Measurements from ENCODE around the gene CST3. TPM values are rescaled to one million over a fixed set of nuclear protein-coding genes. Genes with fewer than 3 reads are reported as not detected.

CST3 gene
- polyA plus RNA-seq, 1 donor (not counting 4 experiments of a cell fraction or from before 2014, with no cell fraction given), result 194 TPM

GRCh38 chr20:23663180-23663579 lies 25.4 kb upstream of the CST3 start:
- Histone ChIP-seq H3K4me3 (ENCODE audit: control insufficient read depth in 2 of 3, extremely low read depth in 1 of 3, insufficient read depth in 2 of 3, low read depth in 1 of 3, low read length in 3 of 3) (no peak overlapping the region), H3K27ac (ENCODE audit: control insufficient read depth, insufficient read depth, low read length) (no peak overlapping the region), H3K36me3 (ENCODE audit: control insufficient read depth in 2 of 2, extremely low read depth in 1 of 2, insufficient read depth in 2 of 2, low read length in 2 of 2) (no peaks in the 10 kb centered on the region), H4K20me1 (ENCODE audit: control insufficient read depth, extremely low read depth, insufficient read depth, low read length) (no peaks in the 10 kb centered on the region), H3K4me1 (ENCODE audit: control insufficient read depth, extremely low read depth, insufficient read depth, low read length) (no peaks in the 10 kb centered on the region), H3K9me1 (ENCODE audit: control insufficient read depth, extremely low read depth, insufficient read depth, low read length) (no peaks in the 10 kb centered on the region), H3K79me2 (ENCODE audit: control insufficient read depth, insufficient read depth, low read length) (no peaks in the 10 kb centered on the region), H3K27me3 (ENCODE audit: control insufficient read depth, extremely low read depth, insufficient read depth, low read length) (no peaks in the 10 kb centered on the region), H3K9ac (ENCODE audit: control insufficient read depth, extremely low read depth, insufficient read depth, low read length) (no peak overlapping the region), H2AFZ (ENCODE audit: control insufficient read depth, low read length) (no peak overlapping the region), H3K4me2 (ENCODE audit: control insufficient read depth, extremely low read depth, insufficient read depth, low read depth, low read length) (no peak overlapping the region), H3K9me3 (ENCODE audit: control insufficient read depth, low read depth, low read length) (no peaks in the 10 kb centered on the region)
- no peak for FAIRE-seq
- no peak for DNase-seq (ENCODE audit: low read depth, low spot score)
- dilution Hi-C loops (cut with MboI; ENCODE audit: extremely low pct_ligation_motif_present, low sequenced_read_pairs), result no loop called here
- TF ChIP-seq CTCF (optimal IDR thresholded peaks at IDR 0.05 in 1 of 3, IDR thresholded peaks at IDR 0.05 in 1 of 3, conservative IDR thresholded peaks at IDR 0.05 in 1 of 3; ENCODE audit: extremely low read depth in 1 of 3, insufficient read depth in 2 of 3, low read length in 3 of 3) (no peak), EZH2 (IDR thresholded peaks at IDR 0.05; ENCODE audit: low read length) (no peak)

GRCh38 chr20:23662276-23662870 lies 24.6 kb upstream of the CST3 start:
- dilution Hi-C loops (cut with MboI; ENCODE audit: extremely low pct_ligation_motif_present, low sequenced_read_pairs), result no loop called here
- Histone ChIP-seq H3K4me1 (ENCODE audit: control insufficient read depth, extremely low read depth, insufficient read depth, low read length) (no peaks in the 10 kb centered on the region), H2AFZ (ENCODE audit: control insufficient read depth, low read length) (no peak overlapping the region), H3K27me3 (ENCODE audit: control insufficient read depth, extremely low read depth, insufficient read depth, low read length) (no peaks in the 10 kb centered on the region), H3K9ac (ENCODE audit: control insufficient read depth, extremely low read depth, insufficient read depth, low read length) (no peak overlapping the region), H3K27ac (ENCODE audit: control insufficient read depth, insufficient read depth, low read length) (no peak overlapping the region), H3K36me3 (ENCODE audit: control insufficient read depth in 2 of 2, extremely low read depth in 1 of 2, insufficient read depth in 2 of 2, low read length in 2 of 2) (no peaks in the 10 kb centered on the region), H3K4me2 (ENCODE audit: control insufficient read depth, extremely low read depth, insufficient read depth, low read depth, low read length) (no peak overlapping the region), H3K79me2 (ENCODE audit: control insufficient read depth, insufficient read depth, low read length) (no peaks in the 10 kb centered on the region), H3K9me1 (ENCODE audit: control insufficient read depth, extremely low read depth, insufficient read depth, low read length) (no peaks in the 10 kb centered on the region), H3K9me3 (ENCODE audit: control insufficient read depth, low read depth, low read length) (no peaks in the 10 kb centered on the region), H3K4me3 (ENCODE audit: control insufficient read depth in 2 of 3, extremely low read depth in 1 of 3, insufficient read depth in 2 of 3, low read depth in 1 of 3, low read length in 3 of 3) (no peak overlapping the region), H4K20me1 (ENCODE audit: control insufficient read depth, extremely low read depth, insufficient read depth, low read length) (no peaks in the 10 kb centered on the region)
- DNase-seq (ENCODE audit: low read depth, low spot score), result no peak
- FAIRE-seq, result no peak
- TF ChIP-seq CTCF (optimal IDR thresholded peaks at IDR 0.05 in 1 of 3, IDR thresholded peaks at IDR 0.05 in 1 of 3, conservative IDR thresholded peaks at IDR 0.05 in 1 of 3; ENCODE audit: extremely low read depth in 1 of 3, insufficient read depth in 2 of 3, low read length in 3 of 3) (no peak), EZH2 (IDR thresholded peaks at IDR 0.05; ENCODE audit: low read length) (no peak)
